Tibial artery (tissue), 4 donors: Measurements from ENCODE around the gene FERMT3.

Experiments
- DNase-seq, 2 donors: peaks; one replicate each; pipeline ENCODE4 v3.0.0-alpha.2; 2019
- H3K27ac ChIP-seq, 2 donors: fragments of 200-600 bp; sonication (generic) in 1 of 2; 1 replicate in 1 of 2; 2 replicates in 1 of 2; pipeline ENCODE4 v1.5.1; 2018 to 2019; ENCODE audit warnings: mild to moderate bottlenecking in 1 of 2
- H3K27me3 ChIP-seq, 2 donors: fragments of 200-600 bp; sonication (generic) in 1 of 2; one replicate each; pipeline versions ENCODE4 v1.5.1 to v1.6.0; 2016 to 2019
- H3K36me3 ChIP-seq, 3 donors: fragments of 200-600 bp; sonication (generic) in 2 of 3; one replicate each; pipeline ENCODE4 v1.5.1; 2016 to 2019; ENCODE audit warnings: mild to moderate bottlenecking in 2 of 3
- H3K4me1 ChIP-seq, 4 donors: fragments of 200-600 bp; sonication (generic) in 2 of 4; 1 replicate in 3 of 4; 2 replicates in 1 of 4; pipeline ENCODE4 v1.5.1; 2016 to 2019
- H3K4me3 ChIP-seq, 2 donors: fragments of 200-600 bp; sonication (generic) in 1 of 2; 1 replicate in 1 of 2; 2 replicates in 1 of 2; pipeline ENCODE4 v1.5.1; 2018 to 2019; ENCODE audit warnings: mild to moderate bottlenecking in 2 of 2
- H3K9me3 ChIP-seq, 3 donors: fragments of 200-600 bp; sonication (generic) in 1 of 3; one replicate each; pipeline ENCODE4 v1.5.1; 2016 to 2019
- intact Hi-C: fragments of 100-400 bp; cut with DNase I; formaldehyde crosslinking; loops from one replicate; pipeline ENCODE4 v1.15.0; 2023; ENCODE audit warnings: low total_unique reads
- TF ChIP-seq, protein P1 (sequence below), 2 experiments: fragments of 200-600 bp in 1 of 2; fragments of 450-650 bp in 1 of 2; IDR thresholded peaks; one replicate each; pipeline ENCODE4 v1.5.1; 2017 to 2019; ENCODE audit warnings: antibody characterized with exemption in 2 of 2, mild to moderate bottlenecking in 1 of 2, moderate library complexity in 1 of 2

FERMT3 gene

DNA sequence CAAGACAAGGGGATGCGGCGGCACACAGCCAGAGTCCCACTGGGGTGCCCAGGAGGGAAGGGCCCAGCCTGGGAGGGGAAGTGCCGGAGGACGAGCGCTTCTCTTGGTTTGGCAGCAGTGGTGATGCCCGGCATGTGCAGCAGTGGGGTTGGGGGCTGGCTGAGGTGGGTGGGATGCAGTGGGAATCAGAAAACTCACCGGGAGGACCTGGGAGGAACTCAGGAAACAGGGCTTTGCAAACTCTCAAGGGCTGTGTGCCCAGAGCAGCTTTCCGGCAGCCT lies 3.0 kb downstream of the FERMT3 start:
- peaks cover 0 to 51% (median 9%) of the 10 kb centered on the region in 3 donors for H3K36me3 ChIP-seq
- peak in 1 of 2 donors; percentile 21 for DNase-seq

DNA sequence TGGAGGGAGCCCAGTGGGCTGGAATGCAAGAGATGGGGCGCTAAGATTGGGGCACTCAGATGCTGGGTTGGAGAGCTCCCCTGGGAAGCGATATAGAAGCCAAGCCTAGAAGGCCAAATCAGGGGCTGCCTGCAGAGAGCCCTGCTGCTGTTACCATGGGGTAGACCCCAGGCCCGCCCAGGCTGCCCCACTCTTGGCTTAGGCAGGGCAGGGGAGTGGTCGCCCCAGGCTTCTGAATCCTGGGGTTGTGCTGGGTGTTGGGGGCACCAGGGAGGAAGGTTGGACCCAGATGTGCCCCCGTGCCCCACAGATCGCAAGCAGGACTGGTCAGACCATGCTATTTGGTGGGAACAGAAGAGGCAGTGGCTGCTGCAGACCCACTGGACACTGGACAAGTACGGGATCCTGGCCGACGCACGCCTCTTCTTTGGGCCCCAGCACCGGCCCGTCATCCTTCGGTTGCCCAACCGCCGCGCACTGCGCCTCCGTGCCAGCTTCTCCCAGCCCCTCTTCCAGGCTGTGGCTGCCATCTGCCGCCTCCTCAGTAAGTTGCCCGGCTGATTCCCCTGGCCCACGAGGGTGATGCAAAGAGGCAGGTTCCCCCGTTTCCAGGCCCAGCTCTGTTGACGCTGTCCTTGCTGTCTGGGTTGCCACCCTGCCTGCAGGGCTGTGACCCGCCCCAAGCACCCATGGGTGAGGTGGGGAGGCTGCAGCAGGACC lies 3.9 kb downstream of the FERMT3 start:
- intact Hi-C loops, result no loop called here
- TF ChIP-seq, protein P1, sequence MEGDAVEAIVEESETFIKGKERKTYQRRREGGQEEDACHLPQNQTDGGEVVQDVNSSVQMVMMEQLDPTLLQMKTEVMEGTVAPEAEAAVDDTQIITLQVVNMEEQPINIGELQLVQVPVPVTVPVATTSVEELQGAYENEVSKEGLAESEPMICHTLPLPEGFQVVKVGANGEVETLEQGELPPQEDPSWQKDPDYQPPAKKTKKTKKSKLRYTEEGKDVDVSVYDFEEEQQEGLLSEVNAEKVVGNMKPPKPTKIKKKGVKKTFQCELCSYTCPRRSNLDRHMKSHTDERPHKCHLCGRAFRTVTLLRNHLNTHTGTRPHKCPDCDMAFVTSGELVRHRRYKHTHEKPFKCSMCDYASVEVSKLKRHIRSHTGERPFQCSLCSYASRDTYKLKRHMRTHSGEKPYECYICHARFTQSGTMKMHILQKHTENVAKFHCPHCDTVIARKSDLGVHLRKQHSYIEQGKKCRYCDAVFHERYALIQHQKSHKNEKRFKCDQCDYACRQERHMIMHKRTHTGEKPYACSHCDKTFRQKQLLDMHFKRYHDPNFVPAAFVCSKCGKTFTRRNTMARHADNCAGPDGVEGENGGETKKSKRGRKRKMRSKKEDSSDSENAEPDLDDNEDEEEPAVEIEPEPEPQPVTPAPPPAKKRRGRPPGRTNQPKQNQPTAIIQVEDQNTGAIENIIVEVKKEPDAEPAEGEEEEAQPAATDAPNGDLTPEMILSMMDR (IDR thresholded peaks at IDR 0.05), result no peak
- no peak for DNase-seq

More for the DNA sequence above, 3.0 kb downstream of the FERMT3 start:
- Histone ChIP-seq H3K27ac (no peak overlapping the region), H3K4me3 (no peak overlapping the region), H3K27me3 (no peaks in the 10 kb centered on the region), H3K9me3 (no peaks in the 10 kb centered on the region), H3K4me1 (peaks cover 0 to 4% (median 0%) of the 10 kb centered on the region in 4 donors)
- intact Hi-C loops, result loop anchor here (5.0 kb wide), 1 partner anchor 58 kb away; no protein-coding TSS in a partner anchor
- TF ChIP-seq, protein P1 (IDR thresholded peaks at IDR 0.05), result no peak

DNA sequence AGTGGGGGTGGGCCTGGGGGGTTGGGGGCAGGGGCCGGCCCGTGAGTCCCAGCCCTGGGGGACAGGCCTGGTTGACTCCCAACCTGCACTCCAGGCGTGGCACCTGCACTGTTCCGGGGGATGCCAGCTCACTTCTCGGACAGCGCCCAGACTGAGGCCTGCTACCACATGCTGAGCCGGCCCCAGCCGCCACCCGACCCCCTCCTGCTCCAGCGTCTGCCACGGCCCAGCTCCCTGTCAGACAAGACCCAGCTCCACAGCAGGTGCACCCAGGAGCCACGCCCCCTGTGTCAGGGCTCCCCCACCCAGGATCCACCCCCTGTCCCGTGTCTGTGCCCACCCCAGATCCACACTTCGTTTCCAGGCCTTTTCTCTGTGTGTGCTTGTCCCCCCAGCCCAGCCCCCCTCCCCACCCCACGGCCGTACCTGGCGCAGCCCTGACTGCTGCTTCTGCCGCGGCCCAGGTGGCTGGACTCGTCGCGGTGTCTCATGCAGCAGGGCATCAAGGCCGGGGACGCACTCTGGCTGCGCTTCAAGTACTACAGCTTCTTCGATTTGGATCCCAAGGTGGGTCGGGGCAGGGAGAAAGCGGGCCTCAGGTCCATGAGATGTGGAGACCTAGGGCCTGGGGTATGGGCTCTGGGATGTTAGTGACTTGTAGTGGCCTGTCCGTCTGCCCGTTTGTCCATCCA lies 4.8 kb downstream of the FERMT3 start:
- H3K4me3 ChIP-seq, result no peak overlapping the region
- H3K4me1 ChIP-seq, result no peaks in the 10 kb centered on the region
- DNase-seq, result no peak
- no peaks in the 10 kb centered on the region for H3K27me3 ChIP-seq
- H3K36me3 ChIP-seq, result peaks cover 0 to 38% (median 0%) of the 10 kb centered on the region in 3 donors
- TF ChIP-seq, protein P1 (IDR thresholded peaks at IDR 0.05), result no peak
- intact Hi-C loops, result no loop called here
- H3K9me3 ChIP-seq, result no peaks in the 10 kb centered on the region
- no peak overlapping the region for H3K27ac ChIP-seq

More for the DNA sequence above, 3.9 kb downstream of the FERMT3 start:
- Histone ChIP-seq H3K4me3 (no peak overlapping the region), H3K27me3 (no peaks in the 10 kb centered on the region), H3K4me1 (no peaks in the 10 kb centered on the region), H3K27ac (no peak overlapping the region), H3K9me3 (no peaks in the 10 kb centered on the region), H3K36me3 (peaks cover 0 to 45% (median 7%) of the 10 kb centered on the region in 3 donors)

DNA sequence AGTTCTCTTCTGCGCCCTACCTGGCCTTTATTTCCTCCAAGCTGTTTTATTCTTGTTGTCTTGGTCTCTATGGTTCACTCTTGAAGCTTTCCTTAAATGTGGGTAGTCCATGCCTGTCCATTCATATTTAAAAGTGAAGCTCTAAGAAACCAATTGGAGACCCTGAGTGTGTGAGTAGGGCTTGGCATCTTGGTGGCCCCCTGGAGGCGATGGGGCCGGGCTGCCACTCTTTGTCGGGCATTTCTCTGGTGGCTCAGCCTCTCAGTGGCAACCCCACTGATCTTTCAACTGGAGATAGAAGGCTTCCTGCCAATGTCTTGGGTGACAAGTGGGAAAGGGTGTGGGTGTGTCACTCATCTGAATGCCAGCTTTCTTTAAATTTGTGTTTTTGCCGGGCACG lies 10.4 kb downstream of the FERMT3 start:
- Histone ChIP-seq H3K27ac (no peak overlapping the region), H3K27me3 (no peaks in the 10 kb centered on the region), H3K9me3 (no peaks in the 10 kb centered on the region), H3K36me3 (peaks cover 0 to 21% (median 0%) of the 10 kb centered on the region in 3 donors), H3K4me1 (no peaks in the 10 kb centered on the region), H3K4me3 (no peak overlapping the region)
- intact Hi-C loops, result no loop called here
- DNase-seq, result no peak
- TF ChIP-seq, protein P1 (IDR thresholded peaks at IDR 0.05), result no peak

DNA sequence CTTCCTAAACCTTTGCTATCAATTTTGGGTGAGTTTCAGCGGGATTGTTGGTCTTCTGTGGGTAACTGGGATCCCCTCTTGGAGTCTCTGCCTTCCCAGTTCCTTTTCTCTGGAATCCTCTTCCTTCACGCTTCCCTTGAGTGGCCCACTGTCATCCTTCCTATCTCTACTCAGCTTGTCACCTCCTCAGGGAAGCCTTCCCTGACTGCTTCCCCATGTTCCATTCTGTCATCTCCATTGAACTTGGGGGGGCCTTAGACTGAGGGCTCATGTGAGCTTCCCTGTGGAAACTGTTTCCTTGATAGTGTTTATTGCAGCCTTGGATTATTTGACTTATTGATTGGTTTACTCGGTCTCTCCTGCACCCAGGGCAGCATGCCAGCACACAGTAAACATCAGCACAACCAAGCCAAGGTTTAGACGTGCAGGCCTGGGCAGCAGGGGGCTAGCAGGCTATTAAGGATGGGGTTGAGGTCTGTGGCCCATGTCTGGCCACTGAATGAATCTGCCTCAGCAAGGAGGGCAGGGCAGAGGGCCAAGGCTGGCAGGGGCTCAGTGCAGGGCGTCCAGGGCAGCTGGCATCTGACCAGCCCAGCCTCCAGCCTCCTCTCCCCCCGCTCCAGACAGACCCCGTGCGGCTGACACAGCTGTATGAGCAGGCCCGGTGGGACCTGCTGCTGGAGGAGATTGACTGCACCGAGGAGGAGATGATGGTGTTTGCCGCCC lies 12.3 kb downstream of the FERMT3 start:
- intact Hi-C loops, result no loop called here
- TF ChIP-seq, protein P1 (IDR thresholded peaks at IDR 0.05), result no peak
- Histone ChIP-seq H3K27ac (no peak overlapping the region), H3K27me3 (no peaks in the 10 kb centered on the region), H3K36me3 (peaks cover 0 to 22% (median 8%) of the 10 kb centered on the region in 3 donors), H3K4me1 (no peaks in the 10 kb centered on the region), H3K4me3 (no peak overlapping the region), H3K9me3 (no peaks in the 10 kb centered on the region)
- no peak for DNase-seq
